A549 (cell line): ENCODE results near the gene FEZF1. TPM values are rescaled to one million over a fixed set of nuclear protein-coding genes. Genes with fewer than 3 reads are reported as not detected.

Experiments
- ATAC-seq, 2 experiments: fragments of 200-7000 bp in 1 of 2; fragments of >200 bp in 1 of 2; cut with Nextera tagmentation in 1 of 2; cut with Tn5 transposase in 1 of 2; 3 replicates each; pipeline versions ENCODE4 v1.8.0 to v1.9.1; 2018 to 2020; ENCODE audit warnings: mild to moderate bottlenecking in 1 of 2, moderate library complexity in 1 of 2
- CTCF ChIA-PET: fragments of 300-600 bp; sonication (Branson Sonifier 250); formaldehyde crosslinking; extraction: SDS; loops from one replicate; lab custom pipeline; 2021; ENCODE audit warnings: antibody characterized with exemption, inconsistent platforms; lab: Yijun Ruan, JAX
- POLR2A ChIA-PET: fragments of 350-600 bp; formaldehyde crosslinking; extraction: SDS; loops from one replicate; lab custom pipeline; 2021; ENCODE audit warnings: antibody characterized with exemption, inconsistent platforms; lab: Yijun Ruan, JAX
- DNase-seq, 2 experiments: peaks; one replicate each; pipeline versions ENCODE4 v3.0.0 to v3.0.0-alpha.2; 2011 to 2016; ENCODE audit warnings: low read depth in 1 of 2, low spot score in 1 of 2
- FAIRE-seq: peaks from 2 replicates; lab custom pipeline; 2011; peaks lifted over from hg19 to GRCh38; lab: Jason Lieb, UNC
- H3K27ac ChIP-seq, 2 experiments: fragments of >200 bp; sonication (Bioruptor Twin); formaldehyde crosslinking; 3 replicates each; pipeline ENCODE4 v1.5.1; 2016 to 2017
- H3K4me1 ChIP-seq: fragments of >200 bp; sonication (Bioruptor Twin); formaldehyde crosslinking; 3 replicates; pipeline ENCODE4 v1.6.1; 2016
- H3K4me2 ChIP-seq: fragments of >200 bp; sonication (Bioruptor Twin); formaldehyde crosslinking; 3 replicates; pipeline ENCODE4 v1.6.1; 2016
- H3K4me3 ChIP-seq: fragments of >200 bp; sonication (Bioruptor Twin); formaldehyde crosslinking; 3 replicates; pipeline ENCODE4 v1.5.1; 2016
- H3K9me3 ChIP-seq: fragments of >200 bp; sonication (Bioruptor Twin); formaldehyde crosslinking; 3 replicates; pipeline ENCODE4 v1.6.1; 2016
- CBX8 ChIP-seq: fragments of 200-600 bp; sonication (generic); IDR thresholded peaks from 2 replicates; pipeline ENCODE4 v1.6.1; 2016
- CHD2 ChIP-seq: fragments of 150-350 bp; IDR thresholded peaks from 2 replicates; pipeline ENCODE4 v1.6.1; 2014; ENCODE audit warnings: low read length; ENCODE audit not compliant: partially characterized antibody
- EHF ChIP-seq: fragments of 250-450 bp; sonication (Bioruptor Pico); IDR thresholded peaks from 2 replicates; pipeline ENCODE4 v1.5.0; 2020; ENCODE audit warnings: mild to moderate bottlenecking
- ESRRA ChIP-seq: fragments of 150-350 bp; IDR thresholded peaks from 2 replicates; pipeline ENCODE4 v1.6.1; 2014; ENCODE audit warnings: mild to moderate bottlenecking, low read length, borderline replicate concordance
- FOSB ChIP-seq: fragments of 250-450 bp; sonication (Bioruptor Pico); IDR thresholded peaks from 2 replicates; pipeline ENCODE4 v1.5.0; 2020; ENCODE audit warnings: mild to moderate bottlenecking, moderate library complexity
- KDM1A ChIP-seq: fragments of 200-600 bp; sonication (generic); IDR thresholded peaks from 2 replicates; pipeline ENCODE4 v1.6.1; 2016; ENCODE audit warnings: low read depth, mild to moderate bottlenecking
- KDM5A ChIP-seq: fragments of 200-600 bp; sonication (generic); IDR thresholded peaks from 2 replicates; pipeline ENCODE4 v1.6.1; 2016; ENCODE audit warnings: antibody characterized with exemption, mild to moderate bottlenecking
- NFE2L2 ChIP-seq: fragments of 150-350 bp; conservative IDR thresholded peaks from 2 replicates; pipeline ENCODE4 v1.6.1; 2014; ENCODE audit warnings: low read length
- POLR2A ChIP-seq: IDR thresholded peaks from 2 replicates; pipeline ENCODE4 v1.6.1; 2012; ENCODE audit warnings: mild to moderate bottlenecking, low read length
- POLR2AphosphoS2 ChIP-seq: conservative IDR thresholded peaks from 2 replicates; pipeline ENCODE4 v1.6.1; 2012; ENCODE audit warnings: low read length, improper control_type of control experiment, inconsistent platforms
- RAD21 ChIP-seq, 2 experiments: fragments of >200 bp in 1 of 2; sonication (Bioruptor Twin) in 1 of 2; formaldehyde crosslinking in 1 of 2; IDR thresholded peaks in 1 of 2; conservative IDR thresholded peaks in 1 of 2; 2 replicates in 1 of 2; 3 replicates in 1 of 2; pipeline ENCODE4 v1.6.1; 2012 to 2018; ENCODE audit warnings: inconsistent platforms in 1 of 2
- RNF2 ChIP-seq: fragments of 200-600 bp; sonication (generic); IDR thresholded peaks from 2 replicates; pipeline ENCODE4 v1.6.1; 2016; ENCODE audit warnings: low read depth, mild to moderate bottlenecking, antibody characterized with exemption, moderate library complexity, borderline replicate concordance
- SMC3 ChIP-seq: fragments of >200 bp; sonication (Bioruptor Twin); formaldehyde crosslinking; IDR thresholded peaks from 3 replicates; pipeline ENCODE4 v1.6.1; 2018; ENCODE audit warnings: inconsistent platforms
- TFCP2L1 ChIP-seq: fragments of 250-450 bp; sonication (Bioruptor Pico); IDR thresholded peaks from 2 replicates; pipeline ENCODE4 v1.5.0; 2021; ENCODE audit warnings: mild to moderate bottlenecking
- WGBS: methylation state at CpG from one replicate; pipeline ENCODE4 v1.1.6; 2017; ENCODE audit errors: missing lambda C conversion rate; 5-methylcytosine and 5-hydroxymethylcytosine counted together
- polyA plus RNA-seq, 4 experiments: library from polyadenylated mRNA; depleted of rRNA in 3 of 4; stranded (reverse); fragments of >200 nt; fragmentation: RNase III in 1 of 4; extraction: RNeasy Plus Mini Kit Qiagen cat#74134 plus additional on column Dnase treatment in 1 of 4; gene quantifications; 2 replicates in 3 of 4; 3 replicates in 1 of 4; pipeline ENCODE4 v1.2.3, GENCODE V29; 2011 to 2017
- TF ChIP-seq, protein P1 (sequence below): fragments of >200 bp; sonication (Bioruptor Twin); formaldehyde crosslinking; IDR thresholded peaks from 3 replicates; pipeline ENCODE4 v1.5.1; 2016
- TF ChIP-seq, protein P2 (sequence below): fragments of >200 bp; sonication (Bioruptor Twin); formaldehyde crosslinking; IDR thresholded peaks from 2 replicates; pipeline ENCODE4 v1.6.1; 2016
- TF ChIP-seq, protein P3 (sequence below): fragments of >200 bp; sonication (Bioruptor Twin); formaldehyde crosslinking; IDR thresholded peaks from 3 replicates; pipeline ENCODE4 v1.6.1; 2016
- TF ChIP-seq, protein P4 (sequence below): fragments of 150-350 bp; IDR thresholded peaks from 2 replicates; pipeline ENCODE4 v1.6.1; 2014; ENCODE audit warnings: low read depth, mild to moderate bottlenecking, low read length
- TF ChIP-seq, protein P5 (sequence below): fragments of 450-650 bp; IDR thresholded peaks from 2 replicates; pipeline ENCODE4 v1.6.1; 2014; ENCODE audit warnings: antibody characterized with exemption

The FEZF1 gene
- polyA plus RNA-seq, 2 of the 4 experiments (the other 2 are of a cell fraction) = not detected

DNA sequence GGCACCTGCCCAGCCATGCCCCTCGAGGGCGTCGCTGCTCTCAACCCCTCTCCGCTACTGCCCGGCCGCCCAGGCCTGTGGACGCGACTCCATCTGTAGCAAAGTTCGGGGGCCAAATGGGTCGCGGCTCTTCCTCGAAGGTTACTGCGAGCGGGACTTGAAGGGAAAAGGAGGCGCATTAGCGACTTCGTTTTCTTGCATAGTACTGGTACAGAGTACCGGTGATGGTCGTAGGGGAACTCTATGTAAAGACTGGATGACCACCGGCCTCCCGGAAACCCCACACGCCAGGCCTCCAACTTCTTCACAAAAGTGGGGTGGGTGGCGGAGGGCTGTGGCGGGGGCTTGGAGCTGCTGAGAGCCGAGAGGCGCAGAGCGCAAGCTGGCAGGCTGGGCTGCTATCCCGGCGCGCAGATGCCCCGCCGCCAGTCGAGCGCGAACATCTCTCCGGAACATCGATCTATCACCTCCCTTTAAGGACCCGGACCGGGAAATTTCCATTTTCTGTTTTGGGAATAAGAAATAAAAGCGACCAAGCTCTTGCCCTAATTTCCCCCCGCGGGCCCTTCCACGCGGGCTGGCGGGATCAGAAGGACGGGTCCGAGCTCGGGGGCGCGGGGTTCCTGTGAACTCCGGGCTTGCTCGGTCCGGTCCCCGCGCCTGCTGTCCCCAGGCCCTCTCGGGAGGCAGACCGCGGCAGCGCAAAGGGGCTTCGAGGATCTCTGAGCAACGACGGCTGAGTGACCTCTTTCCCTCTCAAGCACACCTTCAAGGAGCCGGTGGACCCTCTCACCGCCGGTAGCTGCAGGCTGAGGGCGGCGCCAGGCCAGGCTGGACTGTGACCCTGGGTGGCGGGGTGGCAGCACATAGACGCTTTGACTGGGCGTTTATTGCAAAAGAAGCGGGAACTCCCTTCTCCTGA is 12.2 kb upstream of the FEZF1 start (continued):
- TF ChIP-seq, protein P1, sequence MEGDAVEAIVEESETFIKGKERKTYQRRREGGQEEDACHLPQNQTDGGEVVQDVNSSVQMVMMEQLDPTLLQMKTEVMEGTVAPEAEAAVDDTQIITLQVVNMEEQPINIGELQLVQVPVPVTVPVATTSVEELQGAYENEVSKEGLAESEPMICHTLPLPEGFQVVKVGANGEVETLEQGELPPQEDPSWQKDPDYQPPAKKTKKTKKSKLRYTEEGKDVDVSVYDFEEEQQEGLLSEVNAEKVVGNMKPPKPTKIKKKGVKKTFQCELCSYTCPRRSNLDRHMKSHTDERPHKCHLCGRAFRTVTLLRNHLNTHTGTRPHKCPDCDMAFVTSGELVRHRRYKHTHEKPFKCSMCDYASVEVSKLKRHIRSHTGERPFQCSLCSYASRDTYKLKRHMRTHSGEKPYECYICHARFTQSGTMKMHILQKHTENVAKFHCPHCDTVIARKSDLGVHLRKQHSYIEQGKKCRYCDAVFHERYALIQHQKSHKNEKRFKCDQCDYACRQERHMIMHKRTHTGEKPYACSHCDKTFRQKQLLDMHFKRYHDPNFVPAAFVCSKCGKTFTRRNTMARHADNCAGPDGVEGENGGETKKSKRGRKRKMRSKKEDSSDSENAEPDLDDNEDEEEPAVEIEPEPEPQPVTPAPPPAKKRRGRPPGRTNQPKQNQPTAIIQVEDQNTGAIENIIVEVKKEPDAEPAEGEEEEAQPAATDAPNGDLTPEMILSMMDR = no peak
- no peak for TF ChIP-seq ESRRA
- TF ChIP-seq NFE2L2 = no peak
- no peak for TF ChIP-seq KDM5A
- TF ChIP-seq TFCP2L1 = no peak
- TF ChIP-seq CBX8 = no peak
- no peak for TF ChIP-seq POLR2AphosphoS2
- no peak for TF ChIP-seq FOSB (CRISPR knock-in tag)
- TF ChIP-seq CHD2 = no peak
- TF ChIP-seq, all 56 proteins: peak for 0

DNA sequence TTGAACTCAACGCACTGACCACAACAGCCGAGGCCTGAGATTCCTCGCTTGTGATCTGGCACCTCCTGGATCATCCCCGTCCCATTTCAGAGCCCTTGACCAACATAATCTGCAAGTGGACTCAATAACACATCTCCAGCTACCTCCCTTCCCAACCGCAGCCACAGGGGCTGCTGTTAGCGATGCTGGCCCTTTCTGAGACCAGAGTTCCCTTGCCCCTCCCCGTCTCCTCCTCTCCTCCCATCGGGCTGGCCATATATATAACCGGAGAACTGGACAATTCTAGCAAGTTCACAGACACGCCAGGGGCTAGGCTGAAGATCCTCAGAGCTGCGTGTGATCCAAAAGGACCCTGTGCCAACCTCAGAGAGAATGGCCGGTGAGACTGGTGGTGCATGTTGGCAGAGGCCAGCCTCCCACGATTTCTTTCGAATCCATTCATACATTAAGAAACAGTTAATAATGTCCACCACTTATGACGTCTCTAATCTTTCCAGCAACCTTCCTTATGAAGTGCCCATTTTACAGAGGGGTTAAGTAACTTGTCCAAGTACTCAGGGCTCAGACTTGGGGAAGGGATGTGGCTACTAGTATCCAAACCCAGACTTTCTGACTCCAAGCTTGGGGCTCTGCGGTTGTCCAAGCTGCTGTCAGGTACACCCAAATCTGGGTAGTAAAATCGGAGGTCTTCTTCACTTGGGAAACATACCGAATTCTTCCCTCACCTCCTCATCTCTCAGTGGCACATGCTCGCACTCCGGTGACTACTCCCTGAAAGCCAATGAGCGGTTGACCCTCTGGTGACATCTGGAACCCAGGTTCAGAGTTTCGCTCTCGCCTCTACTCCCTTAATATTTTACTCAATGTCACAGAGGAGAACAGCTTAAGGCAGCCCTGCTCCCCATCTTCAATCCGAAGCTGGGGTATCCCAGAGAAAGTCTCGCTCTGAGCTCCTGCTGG is 11.2 kb upstream of the FEZF1 start:
- Histone ChIP-seq H3K27ac (no peak overlapping the region), H3K9me3 (no peaks in the 10 kb centered on the region), H3K4me1 (no peaks in the 10 kb centered on the region), H3K4me2 (no peak overlapping the region), H3K4me3 (no peak overlapping the region)
- ChIA-PET CTCF (no interaction called here), POLR2A (no interaction called here)
- 18% methylated on average over 24 of the region's 25 CpGs for WGBS
- TF ChIP-seq RAD21 (conservative IDR thresholded peaks at IDR 0.05 in 1 of 2, IDR thresholded peaks at IDR 0.05 in 1 of 2) = no peak
- TF ChIP-seq, protein P2, sequence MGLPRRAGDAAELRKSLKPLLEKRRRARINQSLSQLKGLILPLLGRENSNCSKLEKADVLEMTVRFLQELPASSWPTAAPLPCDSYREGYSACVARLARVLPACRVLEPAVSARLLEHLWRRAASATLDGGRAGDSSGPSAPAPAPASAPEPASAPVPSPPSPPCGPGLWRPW = no peak
- no peak for TF ChIP-seq EHF (CRISPR knock-in tag)
- TF ChIP-seq KDM1A = no peak
- no peak for TF ChIP-seq POLR2A
- TF ChIP-seq, protein P3, sequence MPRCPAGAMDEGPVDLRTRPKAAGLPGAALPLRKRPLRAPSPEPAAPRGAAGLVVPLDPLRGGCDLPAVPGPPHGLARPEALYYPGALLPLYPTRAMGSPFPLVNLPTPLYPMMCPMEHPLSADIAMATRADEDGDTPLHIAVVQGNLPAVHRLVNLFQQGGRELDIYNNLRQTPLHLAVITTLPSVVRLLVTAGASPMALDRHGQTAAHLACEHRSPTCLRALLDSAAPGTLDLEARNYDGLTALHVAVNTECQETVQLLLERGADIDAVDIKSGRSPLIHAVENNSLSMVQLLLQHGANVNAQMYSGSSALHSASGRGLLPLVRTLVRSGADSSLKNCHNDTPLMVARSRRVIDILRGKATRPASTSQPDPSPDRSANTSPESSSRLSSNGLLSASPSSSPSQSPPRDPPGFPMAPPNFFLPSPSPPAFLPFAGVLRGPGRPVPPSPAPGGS = no peak
- TF ChIP-seq, protein P1 = no peak
- DNase-seq (no peak), FAIRE-seq (no peak), ATAC-seq (no peak)

DNA sequence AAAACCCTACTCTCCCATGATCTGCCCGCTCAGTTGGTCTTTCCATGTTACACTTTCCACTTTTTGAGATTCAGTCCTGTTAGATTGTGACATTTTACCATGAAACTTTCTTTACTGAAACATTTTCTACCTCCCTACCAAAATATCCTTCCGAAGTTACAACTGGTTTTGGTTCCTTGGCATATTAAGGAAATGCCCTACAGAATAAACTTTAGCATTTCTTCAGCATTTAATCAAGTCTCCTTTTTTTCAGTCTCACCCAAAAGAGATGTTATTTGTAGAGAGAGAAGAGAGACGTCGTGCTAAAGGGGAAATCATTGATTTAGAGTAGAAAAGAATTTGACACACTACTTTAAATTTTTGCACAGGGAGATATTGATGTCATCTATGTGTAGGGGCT is 9.7 kb upstream of the FEZF1 start:
- 21% methylated on average over 4 of the region's 4 CpGs for WGBS
- H3K4me3 ChIP-seq = no peak overlapping the region
- FAIRE-seq (no peak), ATAC-seq (no peak), DNase-seq (no peak)
- TF ChIP-seq, protein P4, sequence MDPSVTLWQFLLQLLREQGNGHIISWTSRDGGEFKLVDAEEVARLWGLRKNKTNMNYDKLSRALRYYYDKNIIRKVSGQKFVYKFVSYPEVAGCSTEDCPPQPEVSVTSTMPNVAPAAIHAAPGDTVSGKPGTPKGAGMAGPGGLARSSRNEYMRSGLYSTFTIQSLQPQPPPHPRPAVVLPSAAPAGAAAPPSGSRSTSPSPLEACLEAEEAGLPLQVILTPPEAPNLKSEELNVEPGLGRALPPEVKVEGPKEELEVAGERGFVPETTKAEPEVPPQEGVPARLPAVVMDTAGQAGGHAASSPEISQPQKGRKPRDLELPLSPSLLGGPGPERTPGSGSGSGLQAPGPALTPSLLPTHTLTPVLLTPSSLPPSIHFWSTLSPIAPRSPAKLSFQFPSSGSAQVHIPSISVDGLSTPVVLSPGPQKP = no peak
- TF ChIP-seq, protein P5, sequence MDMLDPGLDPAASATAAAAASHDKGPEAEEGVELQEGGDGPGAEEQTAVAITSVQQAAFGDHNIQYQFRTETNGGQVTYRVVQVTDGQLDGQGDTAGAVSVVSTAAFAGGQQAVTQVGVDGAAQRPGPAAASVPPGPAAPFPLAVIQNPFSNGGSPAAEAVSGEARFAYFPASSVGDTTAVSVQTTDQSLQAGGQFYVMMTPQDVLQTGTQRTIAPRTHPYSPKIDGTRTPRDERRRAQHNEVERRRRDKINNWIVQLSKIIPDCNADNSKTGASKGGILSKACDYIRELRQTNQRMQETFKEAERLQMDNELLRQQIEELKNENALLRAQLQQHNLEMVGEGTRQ = no peak
- TF ChIP-seq POLR2AphosphoS2 (no peak), RNF2 (no peak), SMC3 (no peak)
- POLR2A ChIA-PET = no interaction called here
- H3K4me2 ChIP-seq = no peak overlapping the region
- H3K4me1 ChIP-seq = no peaks in the 10 kb centered on the region
- no peak overlapping the region for H3K27ac ChIP-seq
- no peaks in the 10 kb centered on the region for H3K9me3 ChIP-seq
- CTCF ChIA-PET = no interaction called here
